ENCODE results near the gene FLNC. TPM values are rescaled to one million over a fixed set of nuclear protein-coding genes. Genes with fewer than 3 reads are reported as not detected.

The FLNC gene
- total RNA-seq, 1 donor from 2014 or later, result 7.7 TPM

DNA sequence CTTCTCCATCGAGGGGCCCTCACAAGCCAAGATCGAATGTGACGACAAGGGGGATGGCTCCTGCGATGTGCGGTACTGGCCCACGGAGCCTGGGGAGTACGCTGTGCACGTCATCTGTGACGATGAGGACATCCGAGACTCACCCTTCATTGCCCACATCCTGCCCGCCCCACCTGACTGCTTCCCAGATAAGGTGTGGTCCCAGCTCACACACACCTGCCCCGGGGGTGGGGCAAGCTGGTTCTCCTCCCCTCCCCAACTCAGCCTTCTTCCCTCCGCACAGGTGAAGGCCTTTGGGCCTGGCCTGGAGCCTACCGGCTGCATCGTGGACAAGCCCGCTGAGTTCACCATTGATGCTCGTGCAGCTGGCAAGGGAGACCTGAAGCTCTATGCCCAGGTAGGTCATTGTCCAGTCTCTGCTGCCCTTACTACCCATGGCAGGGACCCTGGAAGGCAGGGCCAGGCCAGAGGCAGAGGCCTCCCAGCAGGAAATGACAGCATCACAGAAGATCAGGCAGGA, 11.0 kb downstream of the FLNC start:
- Mint-ChIP-seq H3K4me3 (ENCODE audit: unreplicated experiment) (no peak overlapping the region), H3K27ac (ENCODE audit: unreplicated experiment) (no peak overlapping the region), H3K27me3 (ENCODE audit: unreplicated experiment) (peaks cover 18% of the 10 kb centered on the region), H3K4me1 (ENCODE audit: unreplicated experiment) (no peaks in the 10 kb centered on the region), H3K36me3 (ENCODE audit: low read depth, unreplicated experiment) (no peaks in the 10 kb centered on the region), H3K9me3 (ENCODE audit: unreplicated experiment) (no peaks in the 10 kb centered on the region)
- DNase-seq (ENCODE audit: low spot score), result no peak
- TF ChIP-seq CTCF (IDR thresholded peaks at IDR 0.05; ENCODE audit: unreplicated experiment), result no peak

DNA sequence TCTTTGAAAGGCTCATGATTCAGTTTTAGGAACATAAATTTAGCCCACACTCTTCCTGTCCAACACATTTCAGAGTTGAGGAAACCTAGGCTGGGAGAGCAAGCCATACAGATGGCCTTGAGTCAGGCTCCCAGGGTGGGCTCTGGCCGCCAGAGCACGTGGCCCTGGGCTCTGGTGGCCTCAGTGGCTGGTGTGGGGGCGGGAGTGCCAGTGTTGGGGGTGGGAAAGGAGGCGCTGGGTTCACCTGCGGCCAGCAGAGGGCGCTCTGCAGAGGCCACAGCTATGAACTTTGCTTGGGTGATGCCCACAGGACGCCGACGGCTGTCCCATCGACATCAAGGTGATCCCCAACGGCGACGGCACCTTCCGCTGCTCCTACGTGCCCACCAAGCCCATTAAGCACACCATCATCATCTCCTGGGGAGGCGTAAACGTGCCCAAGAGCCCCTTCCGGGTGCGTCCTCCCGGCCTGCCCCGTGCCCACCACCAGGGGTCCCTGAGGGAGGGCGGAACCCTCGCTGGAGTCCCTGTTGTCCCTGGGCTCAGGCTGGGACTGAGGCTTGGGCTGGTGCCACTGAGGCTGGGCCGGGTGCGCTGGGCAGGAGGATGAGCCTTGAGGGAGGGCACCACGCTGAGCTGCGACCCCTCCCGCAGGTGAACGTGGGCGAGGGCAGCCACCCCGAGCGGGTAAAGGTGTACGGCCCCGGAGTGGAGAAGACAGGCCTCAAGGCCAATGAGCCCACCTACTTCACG, 11.9 kb downstream of the FLNC start:
- no peaks in the 10 kb centered on the region for H3K4me1 Mint-ChIP-seq (ENCODE audit: unreplicated experiment)
- H3K9me3 Mint-ChIP-seq (ENCODE audit: unreplicated experiment), result no peaks in the 10 kb centered on the region
- no peaks in the 10 kb centered on the region for H3K36me3 Mint-ChIP-seq (ENCODE audit: low read depth, unreplicated experiment)
- H3K4me3 Mint-ChIP-seq (ENCODE audit: unreplicated experiment), result no peak overlapping the region
- H3K27ac Mint-ChIP-seq (ENCODE audit: unreplicated experiment), result no peak overlapping the region
- peaks cover 20% of the 10 kb centered on the region for H3K27me3 Mint-ChIP-seq (ENCODE audit: unreplicated experiment)
- peak; percentile 96 for TF ChIP-seq CTCF (IDR thresholded peaks at IDR 0.05; ENCODE audit: unreplicated experiment)
- DNase-seq (ENCODE audit: low spot score), result peak; percentile 70

DNA sequence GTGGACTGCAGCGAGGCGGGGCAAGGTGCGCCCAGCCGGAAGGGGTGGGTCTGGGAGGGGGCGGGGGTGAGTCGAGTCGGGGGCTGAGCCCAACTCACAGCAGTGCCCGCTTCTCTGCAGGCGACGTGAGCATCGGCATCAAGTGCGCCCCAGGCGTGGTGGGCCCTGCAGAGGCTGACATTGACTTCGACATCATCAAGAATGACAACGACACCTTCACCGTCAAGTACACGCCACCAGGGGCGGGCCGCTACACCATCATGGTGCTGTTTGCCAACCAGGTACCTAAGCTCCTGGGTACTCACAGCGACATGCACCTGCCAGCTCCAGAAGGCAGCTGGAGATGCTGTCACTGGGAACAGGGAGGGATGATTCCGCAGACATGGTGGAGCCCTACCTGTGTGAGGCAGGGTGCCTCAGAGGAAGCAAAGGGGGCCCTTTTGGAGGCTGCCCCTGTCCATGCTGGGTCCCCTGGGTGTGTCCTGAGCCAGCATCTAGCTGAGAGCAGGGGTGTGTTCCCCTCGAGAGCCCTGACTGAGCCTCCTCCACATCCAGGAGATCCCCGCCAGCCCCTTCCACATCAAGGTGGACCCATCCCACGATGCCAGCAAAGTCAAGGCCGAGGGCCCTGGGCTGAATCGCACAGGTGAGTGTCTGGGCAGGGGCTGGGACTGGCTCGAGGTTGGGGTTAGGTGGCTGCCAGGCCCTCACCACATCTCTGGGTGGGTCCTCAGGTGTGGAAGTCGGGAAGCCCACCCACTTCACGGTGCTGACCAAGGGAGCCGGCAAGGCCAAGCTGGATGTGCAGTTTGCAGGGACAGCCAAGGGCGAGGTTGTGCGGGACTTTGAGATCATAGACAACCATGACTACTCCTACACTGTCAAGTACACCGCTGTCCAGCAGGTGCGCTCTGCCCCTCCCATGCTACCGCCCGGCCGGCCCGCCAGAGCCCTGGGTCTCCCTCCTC, 12.8 kb downstream of the FLNC start:
- H3K27ac Mint-ChIP-seq (ENCODE audit: unreplicated experiment), result no peak overlapping the region
- no peaks in the 10 kb centered on the region for H3K9me3 Mint-ChIP-seq (ENCODE audit: unreplicated experiment)
- no peak for DNase-seq (ENCODE audit: low spot score)
- H3K4me1 Mint-ChIP-seq (ENCODE audit: unreplicated experiment), result no peaks in the 10 kb centered on the region
- peaks cover 18% of the 10 kb centered on the region for H3K27me3 Mint-ChIP-seq (ENCODE audit: unreplicated experiment)
- no peaks in the 10 kb centered on the region for H3K36me3 Mint-ChIP-seq (ENCODE audit: low read depth, unreplicated experiment)
- TF ChIP-seq CTCF (IDR thresholded peaks at IDR 0.05; ENCODE audit: unreplicated experiment), result no peak
- H3K4me3 Mint-ChIP-seq (ENCODE audit: unreplicated experiment), result no peak overlapping the region

DNA sequence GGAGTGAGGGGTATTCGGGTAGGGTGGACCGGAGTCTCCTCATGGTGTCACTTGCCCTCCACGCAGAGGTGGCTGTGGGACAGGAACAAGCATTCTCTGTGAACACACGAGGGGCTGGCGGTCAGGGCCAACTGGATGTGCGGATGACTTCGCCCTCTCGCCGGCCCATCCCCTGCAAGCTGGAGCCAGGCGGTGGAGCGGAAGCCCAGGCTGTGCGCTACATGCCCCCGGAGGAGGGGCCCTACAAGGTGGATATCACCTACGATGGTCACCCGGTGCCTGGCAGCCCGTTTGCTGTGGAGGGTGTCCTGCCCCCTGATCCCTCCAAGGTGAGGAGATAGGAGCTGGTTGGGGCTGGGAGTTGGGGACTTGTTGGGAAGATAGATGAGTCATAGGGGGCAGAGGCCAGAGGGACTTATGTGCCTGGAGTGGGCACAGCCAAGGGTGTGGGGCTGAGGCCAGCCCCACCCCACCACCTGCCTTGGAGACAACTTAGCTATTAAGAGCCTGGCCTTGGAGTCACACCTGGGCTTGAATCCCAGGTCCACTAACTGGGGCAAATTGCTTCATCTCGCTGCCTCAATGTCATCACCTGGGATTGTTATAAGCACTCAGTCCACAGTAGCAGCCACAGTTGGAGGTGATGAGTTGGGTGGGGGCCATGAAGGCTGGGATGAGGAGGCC, 13.9 kb downstream of the FLNC start:
- no peaks in the 10 kb centered on the region for H3K36me3 Mint-ChIP-seq (ENCODE audit: low read depth, unreplicated experiment)
- no peak for DNase-seq (ENCODE audit: low spot score)
- no peak overlapping the region for H3K4me3 Mint-ChIP-seq (ENCODE audit: unreplicated experiment)
- TF ChIP-seq CTCF (IDR thresholded peaks at IDR 0.05; ENCODE audit: unreplicated experiment), result no peak
- no peaks in the 10 kb centered on the region for H3K4me1 Mint-ChIP-seq (ENCODE audit: unreplicated experiment)
- no peaks in the 10 kb centered on the region for H3K9me3 Mint-ChIP-seq (ENCODE audit: unreplicated experiment)
- peaks cover 18% of the 10 kb centered on the region for H3K27me3 Mint-ChIP-seq (ENCODE audit: unreplicated experiment)
- no peak overlapping the region for H3K27ac Mint-ChIP-seq (ENCODE audit: unreplicated experiment)
